Measurements from ENCODE around the gene SCRT2. TPM values are rescaled to one million over a fixed set of nuclear protein-coding genes. Genes with fewer than 3 reads are reported as not detected.

Gene SCRT2
- total RNA-seq, 1 donor from 2014 or later = not detected

- H3K27me3 Mint-ChIP-seq (ENCODE audit: low read depth) = peaks cover 30% of the 10 kb centered on the region
- no peaks in the 10 kb centered on the region for H3K36me3 Mint-ChIP-seq (ENCODE audit: low read depth)
- intact Hi-C loops (cut with micrococcal nuclease) = no loop called here
- peaks cover 7% of the 10 kb centered on the region for H3K9me3 Mint-ChIP-seq
- H3K4me1 Mint-ChIP-seq (ENCODE audit: low read depth) = no peaks in the 10 kb centered on the region
- DNase-seq (ENCODE audit: low spot score) = no peak
- H3K4me3 Mint-ChIP-seq (ENCODE audit: low read depth) = no peak overlapping the region
- H3K27ac Mint-ChIP-seq = no peak overlapping the region
Observed at GRCh38 chr20:709991-710779, 34.6 kb upstream of the SCRT2 start.

DNA sequence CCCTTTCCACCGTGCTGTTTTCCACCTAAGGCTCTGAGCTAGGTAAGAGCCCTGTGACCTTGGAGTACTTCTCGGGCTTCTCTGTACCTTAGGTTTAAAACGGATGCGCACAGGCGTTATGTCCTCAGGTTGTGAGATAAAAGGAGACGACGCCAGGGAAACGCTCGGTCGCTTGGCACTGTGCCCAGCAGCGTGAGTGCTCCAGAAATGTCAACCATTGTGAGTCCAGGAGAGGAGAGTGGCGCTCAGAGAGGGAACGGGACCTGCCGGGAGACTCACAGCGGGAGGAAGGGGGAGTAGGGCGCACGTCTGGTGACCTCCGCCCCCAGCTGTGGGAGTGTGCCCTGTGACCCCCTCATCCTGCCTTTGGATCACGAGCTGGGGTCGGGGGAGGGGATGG is 33.8 kb upstream of the SCRT2 start:
- intact Hi-C loops (cut with micrococcal nuclease) = no loop called here
- H3K4me1 Mint-ChIP-seq (ENCODE audit: low read depth) = no peaks in the 10 kb centered on the region
- no peak overlapping the region for H3K27ac Mint-ChIP-seq
- H3K36me3 Mint-ChIP-seq (ENCODE audit: low read depth) = no peaks in the 10 kb centered on the region
- peaks cover 7% of the 10 kb centered on the region for H3K9me3 Mint-ChIP-seq
- no peak for DNase-seq (ENCODE audit: low spot score)
- H3K27me3 Mint-ChIP-seq (ENCODE audit: low read depth) = peaks cover 30% of the 10 kb centered on the region
- H3K4me3 Mint-ChIP-seq (ENCODE audit: low read depth) = no peak overlapping the region

DNA sequence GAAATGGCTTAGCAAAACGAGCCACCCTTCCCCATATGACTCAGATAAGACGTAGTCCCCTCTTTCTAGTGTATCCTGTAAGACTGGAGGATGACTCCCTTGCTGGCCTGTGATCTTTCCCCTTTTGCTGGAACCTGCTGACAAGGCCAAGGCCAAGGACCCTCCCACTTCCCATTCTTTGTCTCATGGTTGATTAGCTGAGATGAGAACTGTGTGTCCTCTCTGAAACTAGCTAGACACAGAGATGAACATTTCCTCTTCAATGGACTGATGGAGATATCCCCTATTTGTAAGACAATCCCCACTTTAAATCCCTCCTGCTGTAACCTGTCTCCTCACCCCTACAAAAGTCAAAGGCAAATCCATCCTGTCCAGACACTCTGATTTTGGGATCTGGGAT is 33.4 kb upstream of the SCRT2 start:
- Mint-ChIP-seq H3K4me3 (ENCODE audit: low read depth) (no peak overlapping the region), H3K27ac (no peak overlapping the region), H3K36me3 (ENCODE audit: low read depth) (no peaks in the 10 kb centered on the region), H3K9me3 (peaks cover 7% of the 10 kb centered on the region), H3K4me1 (ENCODE audit: low read depth) (no peaks in the 10 kb centered on the region), H3K27me3 (ENCODE audit: low read depth) (peaks cover 30% of the 10 kb centered on the region)
- intact Hi-C loops (cut with micrococcal nuclease) = no loop called here
- no peak for DNase-seq (ENCODE audit: low spot score)

GRCh38 chr20:707451-708110 is 32.0 kb upstream of the SCRT2 start:
- peaks cover 27% of the 10 kb centered on the region for H3K27me3 Mint-ChIP-seq (ENCODE audit: low read depth)
- DNase-seq (ENCODE audit: low spot score) = no peak
- peaks cover 7% of the 10 kb centered on the region for H3K9me3 Mint-ChIP-seq
- no peak overlapping the region for H3K4me3 Mint-ChIP-seq (ENCODE audit: low read depth)
- intact Hi-C loops (cut with micrococcal nuclease) = no loop called here
- no peaks in the 10 kb centered on the region for H3K36me3 Mint-ChIP-seq (ENCODE audit: low read depth)
- H3K4me1 Mint-ChIP-seq (ENCODE audit: low read depth) = no peaks in the 10 kb centered on the region
- H3K27ac Mint-ChIP-seq = no peak overlapping the region

GRCh38 chr20:706366-706885 is 30.8 kb upstream of the SCRT2 start:
- DNase-seq (ENCODE audit: low spot score) = no peak
- no peak overlapping the region for H3K4me3 Mint-ChIP-seq (ENCODE audit: low read depth)
- no peaks in the 10 kb centered on the region for H3K36me3 Mint-ChIP-seq (ENCODE audit: low read depth)
- no peak overlapping the region for H3K27ac Mint-ChIP-seq
- H3K4me1 Mint-ChIP-seq (ENCODE audit: low read depth) = no peaks in the 10 kb centered on the region
- H3K9me3 Mint-ChIP-seq = peaks cover 7% of the 10 kb centered on the region
- H3K27me3 Mint-ChIP-seq (ENCODE audit: low read depth) = peaks cover 22% of the 10 kb centered on the region
- intact Hi-C loops (cut with micrococcal nuclease) = no loop called here

GRCh38 chr20:704726-705125 is 29.1 kb upstream of the SCRT2 start:
- no peak overlapping the region for H3K27ac Mint-ChIP-seq
- peaks cover 7% of the 10 kb centered on the region for H3K9me3 Mint-ChIP-seq
- DNase-seq (ENCODE audit: low spot score) = no peak
- peaks cover 14% of the 10 kb centered on the region for H3K27me3 Mint-ChIP-seq (ENCODE audit: low read depth)
- no peak overlapping the region for H3K4me3 Mint-ChIP-seq (ENCODE audit: low read depth)
- intact Hi-C loops (cut with micrococcal nuclease) = no loop called here
- no peaks in the 10 kb centered on the region for H3K36me3 Mint-ChIP-seq (ENCODE audit: low read depth)
- H3K4me1 Mint-ChIP-seq (ENCODE audit: low read depth) = no peaks in the 10 kb centered on the region

DNA sequence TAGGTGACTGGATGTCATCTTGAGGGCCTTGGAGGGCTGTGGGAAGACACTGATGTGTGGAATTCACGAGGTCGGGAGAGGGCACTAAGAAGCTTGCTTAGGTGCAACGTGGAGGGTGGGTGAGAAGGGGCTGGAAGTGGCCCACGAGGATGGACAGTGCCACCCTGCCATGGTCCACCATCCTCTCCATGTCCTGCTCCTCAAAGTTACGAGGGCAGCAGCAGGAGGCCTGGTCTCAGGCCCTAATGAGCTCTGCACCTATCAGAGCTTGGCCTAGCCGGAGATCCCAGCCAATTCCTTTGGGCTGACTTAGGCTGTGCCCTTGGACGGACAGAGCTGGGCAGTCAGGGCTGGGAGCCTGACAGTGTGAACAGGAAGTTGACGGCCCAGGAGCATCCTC is 27.8 kb upstream of the SCRT2 start:
- Mint-ChIP-seq H3K4me1 (ENCODE audit: low read depth) (no peaks in the 10 kb centered on the region), H3K36me3 (ENCODE audit: low read depth) (no peaks in the 10 kb centered on the region), H3K9me3 (no peaks in the 10 kb centered on the region), H3K27me3 (ENCODE audit: low read depth) (peaks cover 4% of the 10 kb centered on the region), H3K4me3 (ENCODE audit: low read depth) (no peak overlapping the region), H3K27ac (no peak overlapping the region)
- intact Hi-C loops (cut with micrococcal nuclease) = no loop called here
- no peak for DNase-seq (ENCODE audit: low spot score)

GRCh38 chr20:703006-703405 is 27.4 kb upstream of the SCRT2 start:
- no peak overlapping the region for H3K4me3 Mint-ChIP-seq (ENCODE audit: low read depth)
- no peaks in the 10 kb centered on the region for H3K36me3 Mint-ChIP-seq (ENCODE audit: low read depth)
- intact Hi-C loops (cut with micrococcal nuclease) = no loop called here
- peaks cover 4% of the 10 kb centered on the region for H3K27me3 Mint-ChIP-seq (ENCODE audit: low read depth)
- H3K27ac Mint-ChIP-seq = no peak overlapping the region
- H3K4me1 Mint-ChIP-seq (ENCODE audit: low read depth) = no peaks in the 10 kb centered on the region
- no peaks in the 10 kb centered on the region for H3K9me3 Mint-ChIP-seq
- no peak for DNase-seq (ENCODE audit: low spot score)

- Mint-ChIP-seq H3K27me3 (ENCODE audit: low read depth) (peaks cover 5% of the 10 kb centered on the region), H3K9me3 (no peaks in the 10 kb centered on the region), H3K27ac (no peak overlapping the region), H3K4me3 (ENCODE audit: low read depth) (no peak overlapping the region), H3K36me3 (ENCODE audit: low read depth) (no peaks in the 10 kb centered on the region), H3K4me1 (ENCODE audit: low read depth) (no peaks in the 10 kb centered on the region)
- no peak for DNase-seq (ENCODE audit: low spot score)
- intact Hi-C loops (cut with micrococcal nuclease) = no loop called here
Observed at GRCh38 chr20:701401-702129, 26.0 kb upstream of the SCRT2 start.

DNA sequence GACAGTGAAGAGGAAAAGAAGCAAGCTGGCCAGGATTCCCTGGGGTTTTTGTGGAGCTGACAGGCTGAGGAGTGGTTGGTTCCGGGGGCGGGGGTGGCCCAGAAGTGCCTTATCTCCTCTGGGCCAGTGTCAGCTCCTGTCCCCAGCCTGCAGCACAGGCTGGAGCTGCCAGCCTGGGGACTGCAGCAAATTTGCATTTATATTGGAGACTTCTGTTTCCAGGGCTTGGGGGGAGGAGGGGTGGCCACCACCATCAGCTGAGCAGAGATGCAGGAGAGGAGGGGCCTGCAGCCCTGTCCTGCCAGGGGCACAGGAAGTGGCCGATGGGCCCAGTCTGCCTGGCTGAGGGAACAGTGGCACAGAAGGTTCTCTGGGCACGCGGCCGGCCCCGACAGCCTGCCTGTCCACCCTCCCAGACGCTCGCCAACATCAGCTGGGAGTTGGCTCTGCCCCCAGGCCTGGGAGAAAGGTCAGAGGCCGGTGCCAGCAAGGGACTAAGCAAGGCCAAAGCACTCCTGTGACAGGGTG is 24.3 kb upstream of the SCRT2 start:
- H3K27ac Mint-ChIP-seq = no peak overlapping the region
- intact Hi-C loops (cut with micrococcal nuclease) = no loop called here
- DNase-seq (ENCODE audit: low spot score) = no peak
- H3K27me3 Mint-ChIP-seq (ENCODE audit: low read depth) = peaks cover 2% of the 10 kb centered on the region
- H3K9me3 Mint-ChIP-seq = no peaks in the 10 kb centered on the region
- no peak overlapping the region for H3K4me3 Mint-ChIP-seq (ENCODE audit: low read depth)
- no peaks in the 10 kb centered on the region for H3K4me1 Mint-ChIP-seq (ENCODE audit: low read depth)
- no peaks in the 10 kb centered on the region for H3K36me3 Mint-ChIP-seq (ENCODE audit: low read depth)

DNA sequence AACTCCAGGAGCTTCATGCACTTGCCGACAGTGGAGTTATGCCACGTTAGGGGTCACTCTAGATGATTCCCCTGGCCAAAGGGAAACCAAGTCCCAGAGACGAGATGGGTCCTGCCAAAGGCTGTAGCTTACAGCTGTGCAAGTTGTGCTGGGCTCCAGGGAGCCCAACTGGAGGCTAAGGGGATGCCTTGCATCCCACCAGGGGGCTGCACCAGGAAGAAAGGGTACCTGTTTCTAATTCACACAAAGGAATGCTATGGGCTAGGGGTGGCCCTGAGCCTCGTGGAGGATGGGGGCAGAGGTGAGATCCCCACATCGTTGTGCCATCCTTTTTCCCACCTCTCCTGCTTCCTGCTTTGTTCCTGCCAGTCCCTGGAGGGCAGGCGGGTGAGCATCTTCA is 23.7 kb upstream of the SCRT2 start:
- Mint-ChIP-seq H3K27ac (no peak overlapping the region), H3K27me3 (ENCODE audit: low read depth) (peaks cover 2% of the 10 kb centered on the region), H3K36me3 (ENCODE audit: low read depth) (no peaks in the 10 kb centered on the region), H3K4me1 (ENCODE audit: low read depth) (no peaks in the 10 kb centered on the region), H3K9me3 (no peaks in the 10 kb centered on the region), H3K4me3 (ENCODE audit: low read depth) (no peak overlapping the region)
- intact Hi-C loops (cut with micrococcal nuclease) = no loop called here
- no peak for DNase-seq (ENCODE audit: low spot score)

DNA sequence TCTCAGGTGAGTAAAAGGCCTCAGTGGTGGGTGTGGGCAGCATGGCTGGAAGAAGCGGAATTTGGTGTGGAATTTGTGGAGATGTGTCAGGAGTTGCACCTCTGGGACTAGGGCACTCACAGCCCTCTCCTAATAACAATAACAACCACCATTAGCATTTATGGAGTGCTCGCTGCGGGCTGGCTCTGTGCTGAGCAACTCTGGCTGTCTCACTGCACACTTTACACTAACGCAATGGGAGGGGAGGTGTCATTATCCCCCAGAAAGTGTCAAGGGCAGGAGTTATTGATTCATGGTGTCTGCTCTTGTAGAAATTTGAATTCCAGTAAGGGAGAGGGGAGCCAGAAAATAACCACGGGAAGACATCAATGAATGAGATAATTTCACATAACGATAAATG is 22.7 kb upstream of the SCRT2 start:
- Mint-ChIP-seq H3K9me3 (no peaks in the 10 kb centered on the region), H3K36me3 (ENCODE audit: low read depth) (no peaks in the 10 kb centered on the region), H3K27me3 (ENCODE audit: low read depth) (peaks cover 5% of the 10 kb centered on the region), H3K4me1 (ENCODE audit: low read depth) (no peaks in the 10 kb centered on the region), H3K4me3 (ENCODE audit: low read depth) (no peak overlapping the region), H3K27ac (no peak overlapping the region)
- intact Hi-C loops (cut with micrococcal nuclease) = no loop called here
- no peak for DNase-seq (ENCODE audit: low spot score)

DNA sequence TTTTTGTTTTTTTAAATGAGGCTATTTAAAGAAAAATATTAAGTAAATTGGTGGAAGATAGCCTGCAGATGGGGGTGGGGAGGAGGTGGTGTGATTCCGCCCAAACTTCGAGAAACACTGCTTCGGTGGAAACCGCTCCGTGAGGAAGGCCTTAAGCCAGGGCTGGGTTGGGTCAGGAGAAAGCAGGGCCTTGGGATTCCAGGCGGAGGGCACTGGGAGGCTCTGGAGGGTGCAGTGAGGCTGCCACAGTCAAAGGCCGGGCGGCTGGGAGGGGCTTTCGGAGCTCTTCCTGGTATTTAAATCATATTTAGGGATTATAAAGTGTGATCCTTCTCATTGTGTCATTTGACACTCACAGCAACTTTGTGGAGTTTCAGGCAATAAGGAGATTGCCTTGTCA is 22.2 kb upstream of the SCRT2 start:
- no peak overlapping the region for H3K4me3 Mint-ChIP-seq (ENCODE audit: low read depth)
- DNase-seq (ENCODE audit: low spot score) = no peak
- intact Hi-C loops (cut with micrococcal nuclease) = no loop called here
- no peak overlapping the region for H3K27ac Mint-ChIP-seq
- no peaks in the 10 kb centered on the region for H3K4me1 Mint-ChIP-seq (ENCODE audit: low read depth)
- peaks cover 5% of the 10 kb centered on the region for H3K27me3 Mint-ChIP-seq (ENCODE audit: low read depth)
- H3K9me3 Mint-ChIP-seq = no peaks in the 10 kb centered on the region
- no peaks in the 10 kb centered on the region for H3K36me3 Mint-ChIP-seq (ENCODE audit: low read depth)
